Psoas muscle (tissue), 8 donors: Measurements from ENCODE around the gene SAP25. TPM values are rescaled to one million over a fixed set of nuclear protein-coding genes. Genes with fewer than 3 reads are reported as not detected.

Source experiments
- ATAC-seq, 4 donors: fragments of 200-7000 bp; cut with Tn5 transposase; one replicate each; pipeline ENCODE4 v1.9.1; 2020; ENCODE audit warnings: moderate library complexity in 3 of 4, mild to moderate bottlenecking in 2 of 4
- DNase-seq, 2 donors: peaks; one replicate each; pipeline ENCODE4 v3.0.0-alpha.2; 2020
- H3K27ac ChIP-seq: fragments of 200-600 bp; one replicate; pipeline ENCODE4 v1.8.0; 2022
- H3K27me3 ChIP-seq, 3 donors: fragments of 200-600 bp in 1 of 3; one replicate each; pipeline versions ENCODE4 v1.6.1 to v1.8.0; 2013 to 2022; ENCODE audit warnings: low read length in 2 of 3, mild to moderate bottlenecking in 2 of 3, moderate library complexity in 1 of 3; ENCODE audit not compliant: insufficient read depth in 3 of 3
- H3K36me3 ChIP-seq, 2 donors: fragments of 200-600 bp in 1 of 2; one replicate each; pipeline versions ENCODE4 v1.6.1 to v1.8.0; 2013 to 2022; ENCODE audit warnings: low read depth in 1 of 2, mild to moderate bottlenecking in 1 of 2, moderate library complexity in 1 of 2; ENCODE audit not compliant: insufficient read depth in 1 of 2
- H3K4me1 ChIP-seq: fragments of 200-600 bp; one replicate; pipeline ENCODE4 v1.8.0; 2022
- H3K4me3 ChIP-seq: fragments of 200-600 bp; one replicate; pipeline ENCODE4 v1.8.0; 2022; ENCODE audit warnings: mild to moderate bottlenecking
- H3K9me3 ChIP-seq: fragments of 200-600 bp; one replicate; pipeline ENCODE4 v1.8.0; 2022
- CTCF ChIP-seq: fragments of 200-600 bp; IDR thresholded peaks from one replicate; pipeline ENCODE4 v1.8.0; 2022; ENCODE audit warnings: antibody characterized with exemption
- WGBS, 3 donors: extraction: QIAGEN DNeasy Blood & Tissue Kit; methylation state at CpG; one replicate each; pipeline versions ENCODE4 v1.1.6 to v1.1.7; 2013; 5-methylcytosine and 5-hydroxymethylcytosine counted together
- intact Hi-C, 2 donors: fragments of 100-400 bp; cut with DNase I; formaldehyde crosslinking; loops; one replicate each; pipeline versions ENCODE4 v1.11.0 to v1.14.2; 2022
- polyA plus RNA-seq, 3 donors: library from polyadenylated mRNA; stranded (reverse); fragments of 200-250 nt; gene quantifications; one replicate each; pipeline ENCODE4 v1.2.3, GENCODE V29; 2013
- total RNA-seq, 4 donors: library from RNA; stranded (reverse); fragmentation: NEBNext Ultra II Directional in 2 of 4; extraction: Animal tissue kit (Norgen Biotek cat#: 25700) in 2 of 4; gene quantifications; one replicate each; pipeline versions ENCODE4 v1.2.1 to v1.2.4, GENCODE V29; 2021 to 2023
- donor health status: healthy with polysubstance abuse.
- donor health status: DM: no; HTN: no; CAD: no; lungs with moderate emphysema.
- donor health status: Bipolar disorder and iron deficiency.
- donor health status: healthy.
- donor health status: DM: yes; HTN: yes; CAD: no.
- donor health status: DM: no; HTN: no; CAD: no.
- donor health status: DM: no; HTN: no; CAD: no.
- donor health status: DM: yes; HTN: yes; CAD: no.

The SAP25 gene
- total and polyA plus RNA-seq, 7 donors, result 0.21 to 1.9 (median 0.59) TPM; not detected in 2

- Histone ChIP-seq H3K4me3 (no peak overlapping the region), H3K36me3 (peaks cover 0 to 9% of the 10 kb centered on the region in 2 donors), H3K27me3 (peaks cover 0 to 25% (median 8%) of the 10 kb centered on the region in 3 donors), H3K9me3 (no peaks in the 10 kb centered on the region), H3K4me1 (no peaks in the 10 kb centered on the region), H3K27ac (no peak overlapping the region)
- intact Hi-C loops, result no loop called here
- whole genome bisulfite sequencing, 3 donors, result 48 to 62% (median 55%) methylated on average over 8 to 11 of the region's 11 CpGs
- TF ChIP-seq CTCF, result no peak
- no peak for ATAC-seq
- peak in 1 of 2 donors; percentile 19 for DNase-seq
Measured at GRCh38 chr7:100568176-100568895, 5.4 kb downstream of the SAP25 start.

GRCh38 chr7:100567751-100568175 is 5.9 kb downstream of the SAP25 start:
- H3K4me1 ChIP-seq, result no peaks in the 10 kb centered on the region
- no peak overlapping the region for H3K4me3 ChIP-seq
- WGBS, 3 donors, result 34 to 37% (median 36%) methylated on average over 3 of the region's 3 CpGs
- no peak overlapping the region for H3K27ac ChIP-seq
- peaks cover 0 to 5% of the 10 kb centered on the region in 2 donors for H3K36me3 ChIP-seq
- H3K27me3 ChIP-seq, result peaks cover 0 to 22% (median 5%) of the 10 kb centered on the region in 3 donors
- no peak for DNase-seq
- no peak for ATAC-seq
- H3K9me3 ChIP-seq, result no peaks in the 10 kb centered on the region
- intact Hi-C loops, result no loop called here
- no peak for TF ChIP-seq CTCF

- ATAC-seq, result no peak
- intact Hi-C loops, result no loop called here
- no peak overlapping the region for H3K4me3 ChIP-seq
- H3K36me3 ChIP-seq, result no peaks in the 10 kb centered on the region
- 59 to 72% (median 62%) methylated on average over 12 of the region's 12 CpGs for WGBS, 3 donors
- peaks cover 0 to 19% (median 5%) of the 10 kb centered on the region in 3 donors for H3K27me3 ChIP-seq
- no peak for DNase-seq
- H3K27ac ChIP-seq, result no peak overlapping the region
- no peaks in the 10 kb centered on the region for H3K9me3 ChIP-seq
- TF ChIP-seq CTCF, result no peak
- no peaks in the 10 kb centered on the region for H3K4me1 ChIP-seq
Measured at GRCh38 chr7:100567031-100567730, 6.5 kb downstream of the SAP25 start.

GRCh38 chr7:100566018-100566531 is 7.6 kb downstream of the SAP25 start:
- intact Hi-C loops, result no loop called here
- ATAC-seq (no peak), DNase-seq (no peak)
- peaks cover 0 to 10% (median 5%) of the 10 kb centered on the region in 3 donors for H3K27me3 ChIP-seq
- no peak for TF ChIP-seq CTCF
- H3K9me3 ChIP-seq, result no peaks in the 10 kb centered on the region
- 80 to 90% (median 83%) methylated on average over 6 of the region's 6 CpGs for WGBS, 3 donors
- no peak overlapping the region for H3K27ac ChIP-seq
- no peaks in the 10 kb centered on the region for H3K36me3 ChIP-seq
- no peaks in the 10 kb centered on the region for H3K4me1 ChIP-seq
- H3K4me3 ChIP-seq, result no peak overlapping the region
